HG02973 (cell line): Measurements from ENCODE around the gene GNB3.

Experiments
- ATAC-seq: cut with Tn5 transposase; IDR thresholded peaks from one replicate; pipeline ENCODE4 v1.9.1; 2021; ENCODE audit warnings: moderate library complexity; ENCODE audit not compliant: unreplicated experiment

The GNB3 gene

GRCh38 chr12:6823182-6824084, 17.3 kb upstream of the GNB3 start:
- no peak for ATAC-seq

GRCh38 chr12:6824085-6824775, 16.5 kb upstream of the GNB3 start:
- no peak for ATAC-seq

- ATAC-seq = no peak
Measured at GRCh38 chr12:6824901-6825381, 15.8 kb upstream of the GNB3 start.

GRCh38 chr12:6825398-6826124, 15.2 kb upstream of the GNB3 start:
- no peak for ATAC-seq

GRCh38 chr12:6826125-6826733, 14.5 kb upstream of the GNB3 start:
- ATAC-seq = no peak

- no peak for ATAC-seq
Measured at GRCh38 chr12:6826734-6827436, 13.8 kb upstream of the GNB3 start.

GRCh38 chr12:6827437-6827911, 13.3 kb upstream of the GNB3 start:
- no peak for ATAC-seq

GRCh38 chr12:6827982-6828780, 12.5 kb upstream of the GNB3 start, which contains the start of gene P3H3:
TSS of gene P3H3 (plus strand) at chr12:6828407. CDS start at chr12:6828441, 34 bp downstream.
- no peak for ATAC-seq

- no peak for ATAC-seq
Measured at GRCh38 chr12:6828781-6829535, 11.8 kb upstream of the GNB3 start.

GRCh38 chr12:6829536-6830220, 11.0 kb upstream of the GNB3 start:
- ATAC-seq = no peak

- ATAC-seq = no peak
Measured at GRCh38 chr12:6830286-6830890, 10.3 kb upstream of the GNB3 start.

- no peak for ATAC-seq
Measured at GRCh38 chr12:6830999-6831398, 9.7 kb upstream of the GNB3 start.

GRCh38 chr12:6831450-6831995, 9.2 kb upstream of the GNB3 start:
- no peak for ATAC-seq

GRCh38 chr12:6832125-6832524, 8.6 kb upstream of the GNB3 start:
- no peak for ATAC-seq

- ATAC-seq = no peak
Measured at GRCh38 chr12:6833189-6833890, 7.4 kb upstream of the GNB3 start.

- no peak for ATAC-seq
Measured at GRCh38 chr12:6834254-6834653, 6.5 kb upstream of the GNB3 start.

- no peak for ATAC-seq
Measured at GRCh38 chr12:6834873-6835272, 5.9 kb upstream of the GNB3 start.
